CD4-positive, alpha-beta T cell treated with Interleukin-4 for 1 hour (primary cell): ENCODE results near the gene IFI27L2.

ENCODE experiments used
- DNase-seq, 2 donors: peaks; one replicate each; pipeline ENCODE4 v3.0.0-alpha.2; 2020 to 2022

The IFI27L2 gene

DNA sequence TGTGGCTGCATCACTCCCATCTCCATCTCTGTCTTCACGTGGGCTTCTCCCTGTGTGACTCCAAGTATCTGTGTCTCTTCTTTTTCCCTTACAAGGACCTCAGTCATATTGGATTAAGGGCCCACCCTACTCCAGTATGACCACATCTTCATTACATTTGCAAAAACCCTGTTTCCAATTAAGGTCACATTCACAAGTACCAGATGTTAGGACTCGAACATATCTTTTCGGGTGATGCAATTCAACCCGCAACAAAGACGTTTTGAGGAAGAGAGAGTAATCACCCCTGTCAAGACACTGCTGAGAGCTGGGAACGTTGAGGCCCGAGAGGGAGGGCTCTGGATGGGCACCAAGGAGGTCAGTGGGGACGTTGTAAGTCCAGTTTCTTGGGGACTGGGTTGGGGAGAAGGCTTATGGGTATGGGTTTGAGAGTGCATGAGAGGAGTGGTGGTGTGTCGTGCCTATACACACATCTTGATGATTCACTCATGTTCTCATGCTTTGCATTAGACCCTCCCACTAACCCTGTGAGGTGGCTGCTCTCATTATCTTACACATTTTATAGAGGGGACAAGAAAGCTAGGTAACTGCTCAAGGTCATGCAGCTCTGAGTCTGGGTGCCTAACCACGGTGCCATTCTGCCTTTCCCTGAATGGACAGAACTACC, 30.9 kb downstream of the IFI27L2 start:
- no peak for DNase-seq

DNA sequence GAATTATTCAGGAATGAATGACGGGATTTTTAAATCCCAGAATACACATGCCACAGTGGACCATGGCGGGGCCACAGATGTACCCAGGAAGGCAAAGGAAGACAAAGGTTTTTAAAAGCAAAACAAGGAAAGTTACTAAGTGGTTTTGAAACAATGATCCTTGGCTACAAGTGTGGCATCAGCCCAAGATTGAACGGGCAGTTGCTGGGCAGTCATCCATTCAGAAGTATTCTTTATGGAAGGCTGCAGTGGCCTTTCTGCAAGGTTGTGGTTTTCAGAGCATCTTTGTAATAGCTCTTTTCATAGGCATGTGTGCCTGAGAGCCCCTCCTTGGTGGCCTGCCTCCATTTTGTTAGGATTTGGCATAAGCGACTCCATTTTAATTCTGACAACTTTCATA, 32.3 kb downstream of the IFI27L2 start:
- no peak for DNase-seq

DNA sequence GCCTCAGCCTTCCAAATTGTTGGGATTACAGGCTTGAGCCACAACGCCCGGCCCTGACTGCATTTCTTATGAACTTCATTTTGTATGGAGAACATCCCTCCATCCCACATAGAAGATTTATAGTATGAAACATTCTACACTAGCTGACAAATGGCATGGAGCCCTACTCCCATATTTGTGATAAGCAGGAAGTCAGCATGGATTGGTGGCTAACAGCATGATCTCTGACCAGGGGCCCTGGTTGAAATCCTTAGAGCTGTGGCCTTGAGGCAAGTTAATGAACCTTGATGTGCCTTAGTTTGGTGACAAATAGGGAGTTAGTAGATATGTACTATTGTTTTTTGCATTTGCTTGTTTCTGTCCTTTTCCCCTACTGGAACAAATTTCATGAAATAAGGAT, 36.0 kb downstream of the IFI27L2 start:
- no peak for DNase-seq

DNA sequence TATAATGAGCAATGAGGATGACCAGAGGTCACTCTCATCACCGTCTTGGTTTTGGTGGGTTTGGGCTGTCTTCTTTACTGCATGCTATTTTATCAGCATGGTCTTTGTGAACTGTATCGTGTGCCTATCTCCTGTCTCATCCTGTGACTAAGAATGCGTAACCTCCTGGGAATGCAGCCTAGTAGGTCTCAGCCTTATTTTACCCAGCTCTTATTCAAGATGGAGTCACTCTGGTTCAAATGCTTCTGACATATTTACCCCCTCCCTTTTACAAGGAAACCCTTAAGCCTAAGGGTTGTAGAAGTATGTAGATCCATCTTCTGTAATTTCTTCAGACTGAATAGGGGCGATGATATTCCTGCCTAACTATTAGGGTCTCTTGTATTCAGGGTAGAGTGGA, 39.9 kb downstream of the IFI27L2 start:
- no peak for DNase-seq

DNA sequence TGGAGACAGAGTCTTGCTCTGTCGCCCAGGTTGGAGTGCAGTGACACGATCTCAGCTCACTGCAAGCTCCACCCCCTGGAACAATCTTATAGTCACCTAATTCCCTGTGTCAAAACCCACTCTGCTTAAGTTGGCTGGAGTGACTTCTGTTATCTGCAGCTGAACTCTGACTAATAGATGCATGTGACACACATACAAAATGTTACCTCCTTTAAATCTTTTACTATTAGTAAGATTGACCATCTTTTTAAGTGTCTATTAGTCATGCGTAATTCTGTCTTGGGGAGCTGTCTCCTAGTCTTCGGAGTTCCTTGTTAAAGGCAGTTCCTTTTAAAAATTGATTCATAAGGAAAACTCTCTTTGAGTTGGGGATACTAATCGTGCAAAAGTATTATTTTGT, 40.9 kb downstream of the IFI27L2 start:
- no peak for DNase-seq

DNA sequence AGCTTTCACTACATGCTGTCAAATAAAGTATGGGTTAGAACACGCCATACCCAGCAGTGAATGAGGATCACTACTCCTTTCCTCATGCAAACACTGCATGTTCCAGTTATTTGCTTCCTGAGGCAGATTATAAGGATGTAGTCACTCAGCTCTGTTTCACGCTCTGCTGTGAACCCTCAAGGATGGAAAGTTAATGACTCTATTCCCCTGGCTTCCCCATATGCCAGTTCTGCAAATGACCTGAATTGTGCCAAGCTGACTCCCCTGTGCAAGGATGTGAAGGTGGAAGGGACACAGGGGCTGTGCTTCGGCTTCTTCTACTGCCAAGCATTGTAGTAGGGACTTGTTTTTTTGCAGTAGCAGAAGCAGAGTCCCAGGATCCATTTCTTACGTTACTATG, 41.5 kb downstream of the IFI27L2 start:
- DNase-seq, result no peak

DNA sequence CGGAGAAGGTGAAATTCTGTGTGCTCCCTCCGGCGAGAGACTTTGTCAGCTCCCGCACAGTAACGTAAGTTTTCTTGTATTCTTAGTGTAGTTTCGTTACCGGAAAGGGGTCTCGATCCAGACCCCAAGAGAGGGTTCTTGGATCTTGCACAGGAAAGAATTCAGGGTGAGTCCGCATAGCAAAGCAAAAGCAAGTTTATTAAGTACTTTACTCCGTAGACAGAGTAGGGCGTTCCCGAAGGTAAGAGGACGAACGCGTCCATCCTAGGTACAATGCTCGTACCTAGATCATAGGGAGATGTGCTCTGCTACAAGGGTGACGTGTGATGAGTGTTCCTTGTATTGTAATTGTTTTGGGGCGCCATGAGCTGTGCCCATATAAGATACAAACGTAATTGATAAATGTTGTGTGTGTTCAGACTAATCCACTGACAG, 48.0 kb downstream of the IFI27L2 start:
- DNase-seq, result no peak

DNA sequence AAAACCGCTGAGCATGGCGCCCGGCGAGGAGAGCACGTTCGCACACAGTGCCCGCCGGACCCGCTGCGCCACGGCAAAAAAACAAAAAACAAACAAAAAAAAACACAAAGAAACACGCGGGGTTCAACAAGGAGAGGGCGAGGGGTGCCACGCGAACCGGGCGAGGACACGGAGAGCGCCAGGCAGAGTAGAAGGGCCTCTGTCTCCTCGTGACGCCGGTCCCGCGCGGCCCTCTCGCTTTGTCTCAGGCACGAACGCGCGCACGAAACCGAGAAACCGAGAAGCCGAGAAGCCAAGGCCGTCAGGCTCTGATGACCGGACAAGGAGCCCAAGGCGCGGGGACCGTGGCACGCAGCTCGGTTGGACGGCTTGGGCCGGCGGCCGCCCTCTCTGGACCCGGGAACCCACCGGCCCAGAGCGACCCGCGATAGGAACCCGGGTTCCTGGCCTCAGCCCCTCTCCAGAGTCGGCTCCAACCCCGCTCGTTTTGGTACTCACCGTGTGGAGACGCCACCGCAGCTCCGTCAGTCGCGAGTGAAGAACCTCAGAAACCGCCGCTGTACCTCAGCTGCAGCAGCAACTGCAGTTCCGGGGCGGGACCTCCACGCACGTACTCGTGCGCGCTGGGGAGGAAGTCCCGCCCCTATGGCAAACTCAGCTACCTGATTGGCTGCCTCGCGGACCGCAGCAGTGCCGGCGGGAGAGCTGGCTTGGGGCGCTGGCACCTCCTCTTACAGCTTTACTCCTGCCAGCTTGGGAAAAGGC, 48.6 kb downstream of the IFI27L2 start, which contains the start of the genes DDX24 and IFI27L1:
Gene DDX24 (minus strand): TSS at position 582 of the 765 bp plus-strand sequence. CDS start 1,460 bp downstream, outside the sequence.
Gene IFI27L1 (plus strand): TSS at position 690 of the 765 bp plus-strand sequence. CDS start 15,628 bp downstream, outside the sequence.
- peak; percentile 97 for DNase-seq

DNA sequence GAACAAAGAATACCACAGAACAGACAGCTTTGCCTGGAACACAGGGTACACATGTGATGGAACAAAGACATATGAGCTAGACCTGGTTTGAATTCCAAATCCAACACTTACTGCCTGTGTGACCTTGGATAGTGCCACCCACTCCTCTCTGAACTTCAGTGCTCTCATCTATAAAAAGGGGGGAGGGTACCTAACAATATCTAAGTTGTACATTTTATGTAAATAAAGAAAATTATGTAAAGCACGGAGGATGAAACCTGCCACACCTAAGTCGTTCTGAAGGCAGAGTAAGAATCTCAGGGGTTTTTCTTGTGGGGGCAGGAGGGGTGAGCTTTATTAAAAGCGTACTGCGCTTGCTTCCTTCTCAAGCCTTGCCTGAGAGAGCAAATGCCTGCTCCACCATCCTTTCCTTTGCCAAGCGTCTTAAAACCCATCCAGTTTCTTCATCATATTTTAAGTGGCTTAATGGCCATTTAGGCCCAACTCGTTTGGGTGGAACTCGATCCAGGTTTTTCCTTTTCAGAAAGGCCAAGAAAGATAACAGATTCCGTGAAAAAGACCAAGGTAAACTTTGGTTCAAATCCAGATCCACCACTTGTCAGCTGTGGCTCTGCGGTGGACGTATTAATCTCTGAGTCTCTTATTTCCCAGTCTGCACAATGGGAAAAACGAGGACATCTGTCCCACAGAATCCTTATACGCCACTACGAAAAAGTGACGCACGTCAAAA, 49.3 kb downstream of the IFI27L2 start:
- DNase-seq, result peak in 1 of 2 donors; percentile 35

DNA sequence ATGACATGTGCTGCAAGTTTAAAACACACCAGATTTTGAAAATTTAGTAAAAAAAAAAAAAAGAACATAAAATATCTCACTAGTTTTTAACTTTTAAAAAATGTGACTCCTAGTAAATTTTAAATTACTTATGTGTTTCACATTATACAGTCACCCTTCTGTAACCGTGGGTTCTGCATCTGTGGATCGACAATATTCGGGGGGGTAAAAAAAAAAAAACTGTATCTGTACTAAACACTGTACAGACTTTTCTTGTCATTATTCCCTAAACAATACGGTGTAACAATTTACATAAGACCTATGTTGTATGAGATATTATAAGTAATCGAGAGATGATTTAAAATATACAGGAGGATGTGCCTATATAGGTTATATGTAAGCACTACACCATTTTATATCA, 51.6 kb downstream of the IFI27L2 start:
- DNase-seq, result no peak
